Breast epithelium (tissue), 3 donors: ENCODE data around the gene SHLD1.

ENCODE experiments used
- POLR2A ChIP-seq: fragments of 450-650 bp; IDR thresholded peaks from one replicate; pipeline ENCODE4 v1.6.1; 2016; ENCODE audit warnings: antibody characterized with exemption, mild to moderate bottlenecking, moderate library complexity
- POLR2AphosphoS5 ChIP-seq, 3 donors: sonication (generic); formaldehyde crosslinking; IDR thresholded peaks; one replicate each; pipeline ENCODE4 v1.6.1; 2017; ENCODE audit warnings: antibody characterized with exemption in 3 of 3
- TF ChIP-seq, protein P1 (sequence below), 3 donors: fragments of 450-650 bp; IDR thresholded peaks; one replicate each; pipeline ENCODE4 v1.5.1; 2016 to 2017; ENCODE audit warnings: antibody characterized with exemption in 3 of 3, mild to moderate bottlenecking in 3 of 3, moderate library complexity in 3 of 3

GRCh38 chr20:5836569-5836968 is 86.4 kb downstream of the SHLD1 start:
- TF ChIP-seq, protein P1, sequence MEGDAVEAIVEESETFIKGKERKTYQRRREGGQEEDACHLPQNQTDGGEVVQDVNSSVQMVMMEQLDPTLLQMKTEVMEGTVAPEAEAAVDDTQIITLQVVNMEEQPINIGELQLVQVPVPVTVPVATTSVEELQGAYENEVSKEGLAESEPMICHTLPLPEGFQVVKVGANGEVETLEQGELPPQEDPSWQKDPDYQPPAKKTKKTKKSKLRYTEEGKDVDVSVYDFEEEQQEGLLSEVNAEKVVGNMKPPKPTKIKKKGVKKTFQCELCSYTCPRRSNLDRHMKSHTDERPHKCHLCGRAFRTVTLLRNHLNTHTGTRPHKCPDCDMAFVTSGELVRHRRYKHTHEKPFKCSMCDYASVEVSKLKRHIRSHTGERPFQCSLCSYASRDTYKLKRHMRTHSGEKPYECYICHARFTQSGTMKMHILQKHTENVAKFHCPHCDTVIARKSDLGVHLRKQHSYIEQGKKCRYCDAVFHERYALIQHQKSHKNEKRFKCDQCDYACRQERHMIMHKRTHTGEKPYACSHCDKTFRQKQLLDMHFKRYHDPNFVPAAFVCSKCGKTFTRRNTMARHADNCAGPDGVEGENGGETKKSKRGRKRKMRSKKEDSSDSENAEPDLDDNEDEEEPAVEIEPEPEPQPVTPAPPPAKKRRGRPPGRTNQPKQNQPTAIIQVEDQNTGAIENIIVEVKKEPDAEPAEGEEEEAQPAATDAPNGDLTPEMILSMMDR (IDR thresholded peaks at IDR 0.05): no peak
- TF ChIP-seq POLR2A: no peak
- no peak for TF ChIP-seq POLR2AphosphoS5 (IDR thresholded peaks at IDR 0.05)
